Measurements from ENCODE around the gene TMEM272.

TMEM272 gene

DNA sequence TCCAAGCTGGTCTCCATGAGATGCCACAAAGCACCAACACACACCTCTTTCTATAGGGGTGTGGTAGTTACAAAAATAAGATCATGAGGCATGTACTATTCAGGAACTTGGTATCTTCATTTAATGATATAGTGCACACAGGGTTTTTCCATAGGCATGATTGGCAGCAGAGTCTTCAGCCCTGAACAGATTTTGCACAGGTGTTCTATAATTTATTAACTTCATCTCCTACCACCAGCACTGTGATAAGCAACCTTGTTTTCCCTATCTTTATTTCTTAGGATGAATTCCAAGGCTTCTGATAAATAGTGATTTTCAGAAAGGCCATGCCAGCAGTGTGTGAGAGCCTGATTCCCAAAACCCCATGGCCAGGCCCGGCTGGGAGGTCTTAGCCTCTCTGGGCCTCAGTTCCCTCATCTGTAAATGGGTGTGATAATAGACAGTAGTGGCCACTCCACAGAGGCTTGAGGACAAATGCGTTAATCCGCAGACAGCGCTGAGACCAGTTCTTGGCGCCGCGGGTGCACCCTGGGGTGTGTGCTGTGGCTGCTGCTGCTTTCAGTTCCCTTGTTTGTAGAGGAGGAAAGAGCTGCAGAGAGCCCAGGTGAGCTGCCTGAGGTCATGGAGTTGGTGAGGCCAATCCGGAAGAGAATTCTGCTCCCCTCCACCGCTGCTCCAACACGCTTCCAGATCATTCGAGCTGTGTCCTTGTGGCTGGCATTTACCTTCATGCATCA lies 74.1 kb downstream of the TMEM272 start:
- no peaks in the 10 kb centered on the region for H3K36me3 ChIP-seq (ENCODE audit: insufficient read depth, low read length)
- no peak overlapping the region for H3K4me3 ChIP-seq
- TF ChIP-seq EZH2 (IDR thresholded peaks at IDR 0.05) (no peak), FOXP2 (optimal IDR thresholded peaks at IDR 0.05; ENCODE audit: control extremely low read depth, extremely low read length, insufficient read depth) (no peak), POLR2AphosphoS5 (IDR thresholded peaks at IDR 0.05; ENCODE audit: borderline replicate concordance, low read depth, low read length) (no peak; the same call in 1 of the 2 replicates)
- no peak for DNase-seq (ENCODE audit: low read depth, low spot score)
- no peaks in the 10 kb centered on the region for H3K9me3 ChIP-seq (ENCODE audit: low read depth, low read length)
- no peak overlapping the region for H3K27ac ChIP-seq
- H3K9ac ChIP-seq (ENCODE audit: insufficient read length) = no peak overlapping the region

DNA sequence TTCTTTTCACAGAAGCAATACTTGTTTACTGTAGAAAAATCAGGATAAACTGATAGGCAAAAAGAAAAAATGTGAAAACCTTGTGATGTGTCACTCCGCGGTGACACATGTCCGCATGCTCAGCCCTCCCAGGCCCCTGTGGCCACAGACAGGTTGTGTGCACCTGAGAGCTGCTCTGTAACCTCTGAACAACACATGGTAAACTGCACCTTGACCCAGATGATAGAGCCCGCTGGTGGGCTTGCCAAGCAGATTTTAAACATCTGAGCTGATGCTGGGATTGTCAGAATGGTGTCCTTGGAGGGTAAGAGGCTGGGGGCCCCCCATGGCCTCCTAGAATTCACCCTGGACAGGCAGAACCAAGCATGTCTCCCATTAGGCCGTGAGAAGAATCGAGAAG lies 74.8 kb downstream of the TMEM272 start:
- no peak for DNase-seq (ENCODE audit: low read depth, low spot score)
- no peaks in the 10 kb centered on the region for H3K36me3 ChIP-seq (ENCODE audit: insufficient read depth, low read length)
- H3K9ac ChIP-seq (ENCODE audit: insufficient read length) = no peak overlapping the region
- H3K9me3 ChIP-seq (ENCODE audit: low read depth, low read length) = no peaks in the 10 kb centered on the region
- no peak overlapping the region for H3K4me3 ChIP-seq
- no peak overlapping the region for H3K27ac ChIP-seq
- TF ChIP-seq FOXP2 (optimal IDR thresholded peaks at IDR 0.05; ENCODE audit: control extremely low read depth, extremely low read length, insufficient read depth) (no peak), EZH2 (IDR thresholded peaks at IDR 0.05) (no peak), POLR2AphosphoS5 (IDR thresholded peaks at IDR 0.05; ENCODE audit: borderline replicate concordance, low read depth, low read length) (no peak)

DNA sequence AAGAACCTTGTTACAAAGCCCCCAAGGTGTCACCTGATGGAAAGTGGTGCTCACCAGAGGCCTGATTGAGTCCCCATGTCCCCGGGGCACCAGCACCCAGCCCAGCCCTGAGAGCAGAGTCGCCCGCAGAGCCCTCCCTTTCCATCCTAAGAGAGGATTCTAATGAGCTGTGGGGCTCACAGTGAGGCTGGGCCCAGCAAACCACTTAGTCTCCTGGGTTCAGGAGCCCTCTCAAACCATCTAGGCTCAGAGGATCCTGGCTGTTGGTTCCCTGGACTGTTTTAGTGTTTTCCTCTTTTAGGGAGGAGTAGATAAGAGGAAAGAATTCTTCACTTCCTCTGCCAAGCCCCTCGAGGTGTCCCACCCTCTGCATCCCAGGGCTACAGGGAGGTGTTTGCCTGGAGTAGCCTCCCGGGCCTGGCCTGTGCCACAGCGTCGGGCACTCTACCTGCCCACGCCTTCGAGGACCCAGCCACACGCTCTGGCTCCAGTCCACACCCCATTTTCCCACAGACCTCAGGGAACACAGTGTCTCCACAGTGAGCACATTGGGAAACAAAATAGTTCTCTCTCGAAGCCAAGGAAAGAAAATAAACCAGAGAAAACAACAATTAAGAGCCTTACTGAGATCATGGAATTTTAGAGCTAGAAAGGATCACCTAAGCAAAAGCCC lies 75.4 kb downstream of the TMEM272 start:
- no peaks in the 10 kb centered on the region for H3K36me3 ChIP-seq (ENCODE audit: insufficient read depth, low read length)
- no peaks in the 10 kb centered on the region for H3K9me3 ChIP-seq (ENCODE audit: low read depth, low read length)
- no peak for TF ChIP-seq EZH2 (IDR thresholded peaks at IDR 0.05)
- H3K4me3 ChIP-seq = no peak overlapping the region
- no peak overlapping the region for H3K27ac ChIP-seq
- no peak overlapping the region for H3K9ac ChIP-seq (ENCODE audit: insufficient read length)
- DNase-seq (ENCODE audit: low read depth, low spot score) = no peak

- H3K4me3 ChIP-seq = no peak overlapping the region
- no peaks in the 10 kb centered on the region for H3K9me3 ChIP-seq (ENCODE audit: low read depth, low read length)
- H3K27ac ChIP-seq = no peak overlapping the region
- no peaks in the 10 kb centered on the region for H3K36me3 ChIP-seq (ENCODE audit: insufficient read depth, low read length)
- H3K9ac ChIP-seq (ENCODE audit: insufficient read length) = no peak overlapping the region
- no peak for TF ChIP-seq FOXP2 (optimal IDR thresholded peaks at IDR 0.05; ENCODE audit: control extremely low read depth, extremely low read length, insufficient read depth)
- DNase-seq (ENCODE audit: low read depth, low spot score) = no peak
Observed at GRCh38 chr13:51768976-51769375, 76.0 kb downstream of the TMEM272 start.

- DNase-seq (ENCODE audit: low read depth, low spot score) = no peak
- Histone ChIP-seq H3K4me3 (no peak overlapping the region), H3K36me3 (ENCODE audit: insufficient read depth, low read length) (no peaks in the 10 kb centered on the region), H3K9ac (ENCODE audit: insufficient read length) (no peak overlapping the region), H3K9me3 (ENCODE audit: low read depth, low read length) (no peaks in the 10 kb centered on the region), H3K27ac (no peak overlapping the region)
- TF ChIP-seq FOXP2 (optimal IDR thresholded peaks at IDR 0.05; ENCODE audit: control extremely low read depth, extremely low read length, insufficient read depth) = no peak
- no peak for TF ChIP-seq POLR2AphosphoS5 (IDR thresholded peaks at IDR 0.05; ENCODE audit: borderline replicate concordance, low read depth, low read length)
- no peak for TF ChIP-seq EZH2 (IDR thresholded peaks at IDR 0.05)
Observed at GRCh38 chr13:51768378-51768921, 76.5 kb downstream of the TMEM272 start.

GRCh38 chr13:51767100-51767499 lies 77.9 kb downstream of the TMEM272 start:
- Histone ChIP-seq H3K9ac (ENCODE audit: insufficient read length) (no peak overlapping the region), H3K9me3 (ENCODE audit: low read depth, low read length) (no peaks in the 10 kb centered on the region), H3K4me3 (no peak overlapping the region), H3K36me3 (ENCODE audit: insufficient read depth, low read length) (no peaks in the 10 kb centered on the region), H3K27ac (no peak overlapping the region)
- TF ChIP-seq FOXP2 (optimal IDR thresholded peaks at IDR 0.05; ENCODE audit: control extremely low read depth, extremely low read length, insufficient read depth) (no peak), POLR2AphosphoS5 (IDR thresholded peaks at IDR 0.05; ENCODE audit: borderline replicate concordance, low read depth, low read length) (no peak), EZH2 (IDR thresholded peaks at IDR 0.05) (no peak)
- DNase-seq (ENCODE audit: low read depth, low spot score) = no peak

DNA sequence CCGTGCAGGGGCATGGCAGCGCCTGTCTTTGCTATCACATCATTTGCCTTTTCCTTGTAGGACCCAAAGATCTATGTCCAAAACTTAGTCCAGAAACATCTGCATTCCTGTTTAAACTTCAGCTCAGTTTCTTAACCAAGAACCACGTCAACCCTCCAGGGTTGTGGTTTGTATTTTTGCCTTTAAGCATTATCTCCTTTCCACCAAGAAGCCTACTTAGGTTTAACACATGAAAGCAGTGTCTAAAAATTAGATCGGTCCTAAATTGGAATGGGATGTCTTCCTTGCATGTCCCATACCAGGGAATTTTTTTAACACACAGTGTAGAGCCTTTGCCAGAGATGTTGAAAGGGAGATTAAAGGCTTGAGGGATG lies 79.8 kb downstream of the TMEM272 start:
- H3K9ac ChIP-seq (ENCODE audit: insufficient read length) = no peak overlapping the region
- 0 out of 2 replicates have a peak, but pooled peaks cover 5% of the 10 kb centered on the region for H3K36me3 ChIP-seq (ENCODE audit: insufficient read depth, low read length)
- DNase-seq (ENCODE audit: low read depth, low spot score) = no peak
- TF ChIP-seq POLR2AphosphoS5 (IDR thresholded peaks at IDR 0.05; ENCODE audit: borderline replicate concordance, low read depth, low read length) = no peak
- H3K27ac ChIP-seq = no peak overlapping the region
- no peak overlapping the region for H3K4me3 ChIP-seq
- H3K9me3 ChIP-seq (ENCODE audit: low read depth, low read length) = no peaks in the 10 kb centered on the region

- no peak overlapping the region for H3K4me3 ChIP-seq
- no peak overlapping the region for H3K9ac ChIP-seq (ENCODE audit: insufficient read length)
Observed at GRCh38 chr13:51764184-51765141, 80.5 kb downstream of the TMEM272 start.

More at GRCh38 chr13:51764184-51765141, 80.5 kb downstream of the TMEM272 start:
- DNase-seq (ENCODE audit: low read depth, low spot score) = no peak
- no peak for TF ChIP-seq EZH2 (IDR thresholded peaks at IDR 0.05)
- TF ChIP-seq FOXP2 (optimal IDR thresholded peaks at IDR 0.05; ENCODE audit: control extremely low read depth, extremely low read length, insufficient read depth) = no peak
- TF ChIP-seq POLR2AphosphoS5 (IDR thresholded peaks at IDR 0.05; ENCODE audit: borderline replicate concordance, low read depth, low read length) = no peak
- Histone ChIP-seq H3K36me3 (ENCODE audit: insufficient read depth, low read length) (peaks cover 12% of the 10 kb centered on the region; the same call in 1 of the 2 replicates), H3K9me3 (ENCODE audit: low read depth, low read length) (no peaks in the 10 kb centered on the region), H3K27ac (peak overlapping the region; percentile 34; the same call in 1 of the 2 replicates)

Data from SK-N-MC (cell line).